ENCODE results near the gene GLIPR1.

The GLIPR1 gene

GRCh38 chr12:75548879-75549278 is 68.3 kb downstream of the GLIPR1 start:
- TF ChIP-seq SPI1 (IDR thresholded peaks at IDR 0.05; ENCODE audit: borderline replicate concordance, low read depth) (no peak), GABPA (IDR thresholded peaks at IDR 0.05; ENCODE audit: low read depth) (no peak), REST (IDR thresholded peaks at IDR 0.05; ENCODE audit: insufficient replicate concordance, low read depth) (no peak), POLR2AphosphoS5 (IDR thresholded peaks at IDR 0.05; ENCODE audit: low read depth) (no peak)
- TF ChIP-seq, protein P1, sequence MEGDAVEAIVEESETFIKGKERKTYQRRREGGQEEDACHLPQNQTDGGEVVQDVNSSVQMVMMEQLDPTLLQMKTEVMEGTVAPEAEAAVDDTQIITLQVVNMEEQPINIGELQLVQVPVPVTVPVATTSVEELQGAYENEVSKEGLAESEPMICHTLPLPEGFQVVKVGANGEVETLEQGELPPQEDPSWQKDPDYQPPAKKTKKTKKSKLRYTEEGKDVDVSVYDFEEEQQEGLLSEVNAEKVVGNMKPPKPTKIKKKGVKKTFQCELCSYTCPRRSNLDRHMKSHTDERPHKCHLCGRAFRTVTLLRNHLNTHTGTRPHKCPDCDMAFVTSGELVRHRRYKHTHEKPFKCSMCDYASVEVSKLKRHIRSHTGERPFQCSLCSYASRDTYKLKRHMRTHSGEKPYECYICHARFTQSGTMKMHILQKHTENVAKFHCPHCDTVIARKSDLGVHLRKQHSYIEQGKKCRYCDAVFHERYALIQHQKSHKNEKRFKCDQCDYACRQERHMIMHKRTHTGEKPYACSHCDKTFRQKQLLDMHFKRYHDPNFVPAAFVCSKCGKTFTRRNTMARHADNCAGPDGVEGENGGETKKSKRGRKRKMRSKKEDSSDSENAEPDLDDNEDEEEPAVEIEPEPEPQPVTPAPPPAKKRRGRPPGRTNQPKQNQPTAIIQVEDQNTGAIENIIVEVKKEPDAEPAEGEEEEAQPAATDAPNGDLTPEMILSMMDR (IDR thresholded peaks at IDR 0.05; ENCODE audit: insufficient read depth, low read length), result no peak
- no peak overlapping the region for H3K4me3 ChIP-seq (replicated peaks; ENCODE audit: insufficient read depth, low read length)
- H3K27ac ChIP-seq (replicated peaks), result no peak overlapping the region
- DNase-seq (ENCODE audit: low read depth in 1 of 2, low spot score in 1 of 2), result no peak
- peaks cover 4% of the 10 kb centered on the region for H3K27me3 ChIP-seq (ENCODE audit: insufficient read depth, poor library complexity, severe bottlenecking)

DNA sequence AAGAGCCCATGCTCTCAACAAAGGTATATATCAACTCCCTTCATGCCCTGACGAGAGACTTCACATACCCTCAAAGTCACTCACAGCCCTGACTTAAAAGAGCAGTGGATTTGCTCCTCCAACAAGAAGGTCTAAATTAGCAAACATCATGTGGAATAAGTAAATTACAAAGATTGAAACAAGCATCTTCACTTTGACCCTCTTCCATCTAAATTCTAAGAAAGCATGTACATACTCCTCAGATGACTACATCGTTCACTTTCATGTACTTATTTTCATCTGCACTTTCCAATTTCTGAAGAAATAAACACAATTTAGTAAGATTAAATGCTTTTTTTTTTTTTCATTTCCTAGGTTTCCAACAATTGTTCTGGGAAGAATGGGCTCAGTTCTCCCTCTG is 69.4 kb downstream of the GLIPR1 start:
- Histone ChIP-seq H3K27ac (replicated peaks) (no peak overlapping the region), H3K4me3 (replicated peaks; ENCODE audit: insufficient read depth, low read length) (no peak overlapping the region), H3K27me3 (ENCODE audit: insufficient read depth, poor library complexity, severe bottlenecking) (peaks cover 4% of the 10 kb centered on the region)
- no peak for TF ChIP-seq POLR2AphosphoS5 (IDR thresholded peaks at IDR 0.05; ENCODE audit: low read depth)
- TF ChIP-seq GABPA (IDR thresholded peaks at IDR 0.05; ENCODE audit: low read depth), result no peak
- no peak for DNase-seq (ENCODE audit: low read depth in 1 of 2, low spot score in 1 of 2)

DNA sequence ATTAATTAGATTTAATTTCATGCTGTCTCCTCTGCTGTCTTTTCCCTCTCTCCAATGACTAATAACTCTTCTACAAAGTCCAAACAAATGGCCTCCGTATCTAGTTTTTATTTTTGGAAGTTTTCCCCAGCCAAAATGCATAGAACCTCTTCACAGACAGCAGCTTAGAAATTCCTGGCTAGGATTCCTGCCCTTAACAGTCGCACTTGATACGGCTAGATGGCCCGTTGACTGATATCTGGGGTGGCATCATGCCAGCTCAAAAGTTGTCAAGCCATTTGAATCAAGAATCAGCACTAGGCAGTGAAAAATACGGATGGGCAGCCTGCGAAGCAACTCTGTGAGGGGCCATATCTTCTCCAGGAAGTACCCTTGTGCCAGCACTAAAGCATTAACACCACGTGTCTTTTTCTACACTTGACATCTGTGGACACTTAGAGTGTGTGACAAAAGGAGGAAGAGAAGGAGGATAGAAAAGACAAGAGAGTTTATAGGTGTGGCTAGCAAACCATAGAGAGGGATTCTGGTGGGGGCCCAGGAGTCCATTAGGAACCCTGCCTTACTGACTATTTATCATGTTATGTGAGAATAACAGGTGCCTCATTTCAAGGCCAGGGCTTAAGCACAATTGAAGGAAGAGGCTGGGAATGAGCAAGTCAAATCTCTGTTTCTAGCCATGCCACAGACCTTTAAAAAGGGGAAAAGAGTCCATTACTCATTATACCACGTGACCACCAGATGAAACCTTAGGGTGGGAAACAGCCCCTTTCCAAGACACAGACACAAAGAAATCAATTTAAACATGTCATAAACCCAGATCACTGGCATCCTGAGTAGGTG is 70.1 kb downstream of the GLIPR1 start:
- Histone ChIP-seq H3K27ac (replicated peaks) (no peak overlapping the region), H3K4me3 (replicated peaks; ENCODE audit: insufficient read depth, low read length) (no peak overlapping the region), H3K27me3 (ENCODE audit: insufficient read depth, poor library complexity, severe bottlenecking) (peaks cover 4% of the 10 kb centered on the region)
- TF ChIP-seq POLR2AphosphoS5 (IDR thresholded peaks at IDR 0.05; ENCODE audit: low read depth) (no peak), GABPA (IDR thresholded peaks at IDR 0.05; ENCODE audit: low read depth) (no peak), SPI1 (IDR thresholded peaks at IDR 0.05; ENCODE audit: borderline replicate concordance, low read depth) (no peak), REST (IDR thresholded peaks at IDR 0.05; ENCODE audit: insufficient replicate concordance, low read depth) (no peak)
- TF ChIP-seq, protein P1 (IDR thresholded peaks at IDR 0.05; ENCODE audit: insufficient read depth, low read length), result no peak
- no peak for DNase-seq (ENCODE audit: low read depth in 1 of 2, low spot score in 1 of 2)

GRCh38 chr12:75551477-75551876 is 70.9 kb downstream of the GLIPR1 start:
- Histone ChIP-seq H3K27me3 (ENCODE audit: insufficient read depth, poor library complexity, severe bottlenecking) (peaks cover 4% of the 10 kb centered on the region), H3K4me3 (replicated peaks; ENCODE audit: insufficient read depth, low read length) (no peak overlapping the region), H3K27ac (replicated peaks) (no peak overlapping the region)
- no peak for DNase-seq (ENCODE audit: low read depth in 1 of 2, low spot score in 1 of 2)
- TF ChIP-seq POLR2AphosphoS5 (IDR thresholded peaks at IDR 0.05; ENCODE audit: low read depth) (no peak), GABPA (IDR thresholded peaks at IDR 0.05; ENCODE audit: low read depth) (no peak), SPI1 (IDR thresholded peaks at IDR 0.05; ENCODE audit: borderline replicate concordance, low read depth) (no peak), REST (IDR thresholded peaks at IDR 0.05; ENCODE audit: insufficient replicate concordance, low read depth) (no peak)
- TF ChIP-seq, protein P1 (IDR thresholded peaks at IDR 0.05; ENCODE audit: insufficient read depth, low read length), result no peak
